ENCODE data around the gene FADD. TPM values are rescaled to one million over a fixed set of nuclear protein-coding genes. Genes with fewer than 3 reads are reported as not detected.
"Not testable (repeated sequence)": the region's sequence is repeated elsewhere in the genome, so short reads cannot be mapped to it uniquely, and the experiment has no call there.

FADD gene
- total RNA-seq, 2 donors from 2014 or later, result 36.6 to 37.7 TPM

GRCh38 chr11:70212227-70212811, 9.2 kb downstream of the FADD start:
- DNase-seq, result peak; percentile 84
- Histone ChIP-seq H3K9me3 (no peaks in the 10 kb centered on the region), H3K4me3 (peak overlapping the region; percentile 11), H3K9ac (ENCODE audit: low read depth in 2 of 2, low read length in 2 of 2) (peak overlapping the region in 1 of 2 donors; percentile 65), H3K36me3 (no peaks in the 10 kb centered on the region), H3K27ac (peak overlapping the region; percentile 55), H3K4me1 (no peaks in the 10 kb centered on the region), H3K27me3 (no peaks in the 10 kb centered on the region)
- intact Hi-C loops (cut with DNase I), result no loop called here
- no peak for TF ChIP-seq CTCF (IDR thresholded peaks at IDR 0.05)

- H3K36me3 ChIP-seq; H3K9me3 ChIP-seq; H3K9ac ChIP-seq (ENCODE audit: low read depth in 2 of 2, low read length in 2 of 2); H3K27ac ChIP-seq; H3K4me3 ChIP-seq; intact Hi-C loops (cut with DNase I); H3K27me3 ChIP-seq; DNase-seq; H3K4me1 ChIP-seq: not testable (repeated sequence)
Observed at GRCh38 chr11:70217388-70217787, 14.3 kb downstream of the FADD start.

GRCh38 chr11:70218076-70218475, 15.0 kb downstream of the FADD start:
- H3K9ac ChIP-seq (ENCODE audit: low read depth in 2 of 2, low read length in 2 of 2); H3K4me1 ChIP-seq; H3K27ac ChIP-seq; intact Hi-C loops (cut with DNase I); H3K9me3 ChIP-seq; H3K27me3 ChIP-seq; DNase-seq; H3K4me3 ChIP-seq; H3K36me3 ChIP-seq: not testable (repeated sequence)

GRCh38 chr11:70220136-70220535, 17.0 kb downstream of the FADD start:
- intact Hi-C loops (cut with DNase I), result no loop called here
- no peaks in the 10 kb centered on the region for H3K4me1 ChIP-seq
- TF ChIP-seq CTCF (IDR thresholded peaks at IDR 0.05), result no peak

GRCh38 chr11:70220920-70221319, 17.8 kb downstream of the FADD start:
- no peak overlapping the region for H3K27ac ChIP-seq

More at GRCh38 chr11:70220136-70220535, 17.0 kb downstream of the FADD start:
- Histone ChIP-seq H3K36me3 (no peaks in the 10 kb centered on the region), H3K9ac (ENCODE audit: low read depth in 2 of 2, low read length in 2 of 2) (no peak overlapping the region), H3K27ac (no peak overlapping the region), H3K27me3 (no peaks in the 10 kb centered on the region), H3K9me3 (no peaks in the 10 kb centered on the region), H3K4me3 (no peak overlapping the region)
- no peak for DNase-seq

GRCh38 chr11:70225681-70226177, 22.6 kb downstream of the FADD start:
- Histone ChIP-seq H3K27me3 (no peaks in the 10 kb centered on the region), H3K36me3 (no peaks in the 10 kb centered on the region), H3K9me3 (no peaks in the 10 kb centered on the region), H3K4me1 (peaks cover 3% of the 10 kb centered on the region), H3K27ac (peak overlapping the region; percentile 88), H3K4me3 (no peak overlapping the region), H3K9ac (ENCODE audit: low read depth in 2 of 2, low read length in 2 of 2) (no peak overlapping the region)
- DNase-seq, result peak; percentile 94
- no peak for TF ChIP-seq CTCF (IDR thresholded peaks at IDR 0.05)
- intact Hi-C loops (cut with DNase I), result no loop called here

More at GRCh38 chr11:70220920-70221319, 17.8 kb downstream of the FADD start:
- no peak overlapping the region for H3K4me3 ChIP-seq
- TF ChIP-seq CTCF (IDR thresholded peaks at IDR 0.05), result no peak
- no peaks in the 10 kb centered on the region for H3K36me3 ChIP-seq
- no peak for DNase-seq
- H3K4me1 ChIP-seq, result no peaks in the 10 kb centered on the region
- no peaks in the 10 kb centered on the region for H3K27me3 ChIP-seq
- H3K9ac ChIP-seq (ENCODE audit: low read depth in 2 of 2, low read length in 2 of 2), result no peak overlapping the region
- intact Hi-C loops (cut with DNase I), result no loop called here
- H3K9me3 ChIP-seq, result no peaks in the 10 kb centered on the region
